HEK293 (cell line): Measurements from ENCODE around the gene MYD88.

Source experiments
- EGR2 ChIP-seq: fragments of 450-650 bp; formaldehyde crosslinking; IDR thresholded peaks from 2 replicates; pipeline ENCODE4 v1.5.1; 2016; ENCODE audit warnings: low read depth, missing biosample characterization, missing genetic modification characterization
- GFI1B ChIP-seq: fragments of 450-650 bp; formaldehyde crosslinking; IDR thresholded peaks from 2 replicates; pipeline ENCODE4 v1.5.1; 2016; ENCODE audit warnings: missing biosample characterization, missing genetic modification characterization
- YY1 ChIP-seq: fragments of 450-650 bp; formaldehyde crosslinking; IDR thresholded peaks from 2 replicates; pipeline ENCODE4 v1.5.1; 2018; ENCODE audit warnings: missing biosample characterization, missing genetic modification characterization
- ZNF2 ChIP-seq: fragments of 450-650 bp; formaldehyde crosslinking; IDR thresholded peaks from 2 replicates; pipeline ENCODE4 v1.5.1; 2016; ENCODE audit warnings: missing biosample characterization, missing genetic modification characterization
- ZNF324 ChIP-seq: fragments of 450-650 bp; formaldehyde crosslinking; IDR thresholded peaks from 2 replicates; pipeline ENCODE4 v1.5.1; 2016; ENCODE audit warnings: missing biosample characterization, missing genetic modification characterization
- ZNF555 ChIP-seq: fragments of 450-650 bp; formaldehyde crosslinking; conservative IDR thresholded peaks from 2 replicates; pipeline ENCODE4 v1.5.1; 2017; ENCODE audit warnings: missing biosample characterization, mild to moderate bottlenecking, missing genetic modification characterization, inconsistent platforms
- TF ChIP-seq, protein P1 (sequence below): fragments of 450-650 bp; formaldehyde crosslinking; IDR thresholded peaks from 2 replicates; pipeline ENCODE4 v1.5.1; 2016; ENCODE audit warnings: missing biosample characterization, missing genetic modification characterization
- TF ChIP-seq, protein P2 (sequence below): fragments of 450-650 bp; formaldehyde crosslinking; IDR thresholded peaks from 2 replicates; pipeline ENCODE4 v1.5.1; 2016; ENCODE audit warnings: missing biosample characterization, missing genetic modification characterization

DNA sequence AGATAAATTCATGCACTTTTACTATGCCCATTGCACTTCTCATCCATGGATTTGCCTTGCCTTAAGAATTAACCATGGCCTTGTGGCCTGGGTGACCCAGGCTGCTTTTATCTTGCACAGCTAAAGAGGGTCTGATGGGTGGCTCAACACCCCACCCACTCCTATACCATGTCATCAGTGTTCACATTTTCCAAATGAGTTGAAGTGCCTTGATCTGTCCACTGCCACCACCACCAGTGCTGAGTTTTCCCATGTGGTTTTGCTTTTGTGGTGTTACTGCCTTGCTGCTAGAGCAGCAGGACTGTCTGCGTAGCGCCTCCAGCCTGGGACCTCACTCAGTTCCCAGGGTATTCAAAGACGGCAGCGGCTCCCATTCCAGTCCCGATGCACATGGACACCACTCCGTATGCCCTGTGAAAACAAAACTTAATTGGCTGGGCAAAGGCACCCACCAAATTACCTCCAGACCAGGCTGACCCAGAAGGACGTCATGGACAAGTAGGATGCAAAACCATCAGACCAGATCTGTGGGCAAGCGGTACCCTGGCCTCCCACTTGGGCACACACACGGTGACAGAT is 15.7 kb upstream of the MYD88 start:
- TF ChIP-seq ZNF555 (tag by site-specific recombination) = no peak
- TF ChIP-seq EGR2 = no peak
- TF ChIP-seq ZNF324 = no peak
- no peak for TF ChIP-seq GFI1B (tag by site-specific recombination)
- TF ChIP-seq YY1 (tag by site-specific recombination) = no peak
- no peak for TF ChIP-seq ZNF2 (tag by site-specific recombination)
- TF ChIP-seq, protein P1, sequence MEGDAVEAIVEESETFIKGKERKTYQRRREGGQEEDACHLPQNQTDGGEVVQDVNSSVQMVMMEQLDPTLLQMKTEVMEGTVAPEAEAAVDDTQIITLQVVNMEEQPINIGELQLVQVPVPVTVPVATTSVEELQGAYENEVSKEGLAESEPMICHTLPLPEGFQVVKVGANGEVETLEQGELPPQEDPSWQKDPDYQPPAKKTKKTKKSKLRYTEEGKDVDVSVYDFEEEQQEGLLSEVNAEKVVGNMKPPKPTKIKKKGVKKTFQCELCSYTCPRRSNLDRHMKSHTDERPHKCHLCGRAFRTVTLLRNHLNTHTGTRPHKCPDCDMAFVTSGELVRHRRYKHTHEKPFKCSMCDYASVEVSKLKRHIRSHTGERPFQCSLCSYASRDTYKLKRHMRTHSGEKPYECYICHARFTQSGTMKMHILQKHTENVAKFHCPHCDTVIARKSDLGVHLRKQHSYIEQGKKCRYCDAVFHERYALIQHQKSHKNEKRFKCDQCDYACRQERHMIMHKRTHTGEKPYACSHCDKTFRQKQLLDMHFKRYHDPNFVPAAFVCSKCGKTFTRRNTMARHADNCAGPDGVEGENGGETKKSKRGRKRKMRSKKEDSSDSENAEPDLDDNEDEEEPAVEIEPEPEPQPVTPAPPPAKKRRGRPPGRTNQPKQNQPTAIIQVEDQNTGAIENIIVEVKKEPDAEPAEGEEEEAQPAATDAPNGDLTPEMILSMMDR (tag by site-specific recombination) = no peak
- TF ChIP-seq, protein P2, sequence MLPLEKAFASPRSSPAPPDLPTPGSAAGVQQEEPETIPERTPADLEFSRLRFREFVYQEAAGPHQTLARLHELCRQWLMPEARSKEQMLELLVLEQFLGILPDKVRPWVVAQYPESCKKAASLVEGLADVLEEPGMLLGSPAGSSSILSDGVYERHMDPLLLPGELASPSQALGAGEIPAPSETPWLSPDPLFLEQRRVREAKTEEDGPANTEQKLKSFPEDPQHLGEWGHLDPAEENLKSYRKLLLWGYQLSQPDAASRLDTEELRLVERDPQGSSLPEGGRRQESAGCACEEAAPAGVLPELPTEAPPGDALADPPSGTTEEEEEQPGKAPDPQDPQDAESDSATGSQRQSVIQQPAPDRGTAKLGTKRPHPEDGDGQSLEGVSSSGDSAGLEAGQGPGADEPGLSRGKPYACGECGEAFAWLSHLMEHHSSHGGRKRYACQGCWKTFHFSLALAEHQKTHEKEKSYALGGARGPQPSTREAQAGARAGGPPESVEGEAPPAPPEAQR (tag by site-specific recombination) = no peak
